GM12878 (cell line): Measurements from ENCODE around the gene CCRL2. TPM values are rescaled to one million over a fixed set of nuclear protein-coding genes. Genes with fewer than 3 reads are reported as not detected.

ENCODE experiments used
- ATAC-seq: fragments of 200-7000 bp; cut with Tn5 transposase; 3 replicates; pipeline ENCODE4 v1.9.1; 2020; ENCODE audit warnings: mild to moderate bottlenecking, moderate library complexity
- BruUV-seq: library from RNA; stranded (reverse); fragments of 400-500 nt; replicated peaks from 2 replicates; lab custom pipeline; 2021; lab: Mats Ljungman, UMichigan
- CTCF ChIA-PET: fragments of 300-600 bp; sonication (Branson Sonifier 250); formaldehyde crosslinking; extraction: SDS; loops from one replicate; lab custom pipeline; 2021; ENCODE audit warnings: inconsistent platforms; lab: Yijun Ruan, JAX
- POLR2A ChIA-PET: fragments of 350-600 bp; formaldehyde crosslinking; extraction: SDS; loops from one replicate; lab custom pipeline; 2021; ENCODE audit warnings: inconsistent platforms; lab: Charles Lee
- RAD21 ChIA-PET: fragments of 300-600 bp; sonication (Branson Sonifier 250); formaldehyde crosslinking; loops from one replicate; lab custom pipeline; 2023; ENCODE audit warnings: antibody characterized with exemption; ENCODE audit not compliant: unreplicated experiment; lab: Charles Lee
- SMC1A ChIA-PET: fragments of 300-600 bp; sonication (Branson Sonifier 250); formaldehyde crosslinking; loops from one replicate; lab custom pipeline; 2023; ENCODE audit not compliant: unreplicated experiment, uncharacterized antibody; lab: Charles Lee
- DNase-seq: peaks from one replicate; pipeline ENCODE4 v3.0.0-alpha.2; 2011; ENCODE audit warnings: low read depth, low spot score
- FAIRE-seq: peaks from 3 replicates; lab custom pipeline; 2011; peaks lifted over from hg19 to GRCh38; lab: Jason Lieb, UNC
- H2AFZ ChIP-seq: 2 replicates; pipeline ENCODE4 v1.6.0; 2011; ENCODE audit warnings: low read depth, low read length, control low read depth; ENCODE audit not compliant: control insufficient read depth
- H3K27ac ChIP-seq: 2 replicates; pipeline ENCODE4 v1.5.1; 2011; ENCODE audit warnings: control low read depth; ENCODE audit not compliant: control insufficient read depth, insufficient read depth
- H3K27me3 ChIP-seq, 2 experiments: replicated peaks in 1 of 2; 2 replicates each; pipeline versions ENCODE4 v1.6.0 to v1.6.1; 2011; ENCODE audit warnings: low read length in 1 of 2; ENCODE audit not compliant: control insufficient read depth in 2 of 2, insufficient read depth in 2 of 2
- H3K36me3 ChIP-seq, 2 experiments: 2 replicates each; pipeline ENCODE4 v1.5.1; 2011; ENCODE audit warnings: low read length in 1 of 2; ENCODE audit not compliant: control insufficient read depth in 2 of 2, insufficient read depth in 2 of 2
- H3K4me1 ChIP-seq: 2 replicates; pipeline ENCODE4 v1.6.1; 2011; ENCODE audit warnings: mild to moderate bottlenecking, low read length, moderate library complexity, mixed read lengths; ENCODE audit not compliant: control insufficient read depth, insufficient read depth
- H3K4me2 ChIP-seq: 2 replicates; pipeline ENCODE4 v1.6.0; 2011; ENCODE audit warnings: control low read depth; ENCODE audit not compliant: control insufficient read depth, insufficient read depth
- H3K4me3 ChIP-seq: fragments of 200-600 bp; sonication (generic); 2 replicates; pipeline ENCODE4 v1.5.1; 2016
- H3K79me2 ChIP-seq: 2 replicates; pipeline ENCODE4 v1.6.0; 2011; ENCODE audit warnings: low read length; ENCODE audit not compliant: control insufficient read depth, insufficient read depth
- H3K9ac ChIP-seq: 2 replicates; pipeline ENCODE4 v1.8.0; 2011; ENCODE audit warnings: low read length, control low read depth, mixed read lengths; ENCODE audit not compliant: control insufficient read depth, insufficient read depth
- H3K9me3 ChIP-seq: replicated peaks from 3 replicates; pipeline ENCODE4 v1.5.1; 2011; ENCODE audit warnings: mild to moderate bottlenecking, low read length; ENCODE audit not compliant: control insufficient read depth, insufficient read depth
- H4K20me1 ChIP-seq: 2 replicates; pipeline ENCODE4 v1.6.0; 2011; ENCODE audit not compliant: control insufficient read depth, insufficient read depth
- ASH2L ChIP-seq: fragments of 300-600, 200-600 bp; sonication (generic); IDR thresholded peaks from 2 replicates; pipeline ENCODE4 v1.6.1; 2017; ENCODE audit warnings: low read depth, mild to moderate bottlenecking, borderline replicate concordance
- BCL3 ChIP-seq: IDR thresholded peaks from 2 replicates; pipeline ENCODE4 v1.6.1; 2011; ENCODE audit warnings: borderline replicate concordance, low read depth, mild to moderate bottlenecking, moderate library complexity, low read length; ENCODE audit not compliant: insufficient read depth, poor library complexity, severe bottlenecking
- BHLHE40 ChIP-seq, 2 experiments: fragments of 450-650 bp in 1 of 2; IDR thresholded peaks; 2 replicates each; pipeline ENCODE4 v1.6.1; 2011 to 2017; ENCODE audit warnings: low read depth in 2 of 2, borderline replicate concordance in 1 of 2, improper control_type of control experiment in 1 of 2, low read length in 1 of 2, mild to moderate bottlenecking in 1 of 2
- BMI1 ChIP-seq: fragments of 450-650 bp; IDR thresholded peaks from 2 replicates; pipeline ENCODE4 v1.6.1; 2016; ENCODE audit warnings: mild to moderate bottlenecking, moderate library complexity, borderline replicate concordance
- CHD2 ChIP-seq: IDR thresholded peaks from 2 replicates; pipeline ENCODE4 v1.6.1; 2011; ENCODE audit warnings: low read depth, low read length, improper control_type of control experiment, borderline replicate concordance
- EGR1 ChIP-seq, 2 experiments: IDR thresholded peaks; 1 replicate in 1 of 2; 2 replicates in 1 of 2; pipeline ENCODE4 v1.6.1; 2011 to 2012; ENCODE audit warnings: low read depth in 2 of 2, low read length in 2 of 2, borderline replicate concordance in 1 of 2, mild to moderate bottlenecking in 1 of 2, moderate library complexity in 1 of 2
- HCFC1 ChIP-seq: fragments of 150-350 bp; IDR thresholded peaks from 2 replicates; pipeline ENCODE4 v1.6.1; 2014; ENCODE audit warnings: low read length
- HSF1 ChIP-seq: fragments of 150-350 bp; IDR thresholded peaks from 2 replicates; pipeline ENCODE4 v1.6.1; 2014; ENCODE audit warnings: mild to moderate bottlenecking, low read depth, low read length
- MAX ChIP-seq: IDR thresholded peaks from 2 replicates; pipeline ENCODE4 v1.6.1; 2012; ENCODE audit warnings: low read depth, low read length, improper control_type of control experiment
- POU2F2 ChIP-seq: IDR thresholded peaks from 3 replicates; pipeline ENCODE4 v1.6.1; 2011; ENCODE audit warnings: low read depth, mild to moderate bottlenecking, low read length, borderline replicate concordance
- SUZ12 ChIP-seq: fragments of 200-600 bp; sonication (generic); IDR thresholded peaks from one replicate; pipeline ENCODE4 v1.6.1; 2018; ENCODE audit warnings: antibody characterized with exemption, mild to moderate bottlenecking; ENCODE audit not compliant: unreplicated experiment
- ZNF217 ChIP-seq: fragments of 450-650 bp; IDR thresholded peaks from 2 replicates; pipeline ENCODE4 v1.6.1; 2017; ENCODE audit warnings: antibody characterized with exemption, mild to moderate bottlenecking
- ZZZ3 ChIP-seq: IDR thresholded peaks from 2 replicates; pipeline ENCODE4 v1.6.1; 2011; ENCODE audit warnings: low read depth; ENCODE audit not compliant: control insufficient read depth, insufficient read length
- WGBS: methylation state at CpG from one replicate; pipeline ENCODE4 v1.1.6; 2016; ENCODE audit warnings: low lambda C conversion rate; ENCODE audit not compliant: insufficient replicate concordance, insufficient coverage; ENCODE audit errors: missing lambda C conversion rate; 5-methylcytosine and 5-hydroxymethylcytosine counted together
- in situ Hi-C: fragments of 300-500 bp; cut with MboI; formaldehyde crosslinking; loops from 9 replicates; pipeline ENCODE4 v1.14.3; 2018; ENCODE audit warnings: mixed read lengths
- intact Hi-C: fragments of 100-400 bp; cut with micrococcal nuclease; formaldehyde crosslinking; loops from one replicate; pipeline ENCODE4 v1.14.2; 2022; ENCODE audit not compliant: unreplicated experiment
- polyA plus RNA-seq, 11 experiments: library from polyadenylated mRNA; depleted of rRNA in 4 of 11; unstranded in 6 of 11; stranded (reverse) in 5 of 11; fragments of >200 nt; fragmentation: Nextera tagmentation in 4 of 11; fragmentation: Illumina TruSeq in 1 of 11; extraction: Ambion mirVana in 4 of 11; extraction: Trizol in 1 of 11; gene quantifications; 1 replicate in 1 of 11; 2 replicates in 10 of 11; pipeline versions ENCODE4 v1.2.1 to v1.2.3, GENCODE V29; 2011 to 2016; ENCODE audit warnings: inconsistent platforms in 2 of 11, missing spikeins in 2 of 11, low read depth in 1 of 11
- total RNA-seq, 4 experiments: library from RNA; depleted of rRNA in 3 of 4; stranded (reverse); fragments of >200 nt in 3 of 4; fragmentation: Illumina TruSeq in 1 of 4; extraction: Trizol in 1 of 4; gene quantifications; 2 replicates each; pipeline versions ENCODE4 v1.2.1 to v1.2.3, GENCODE V29; 2013 to 2021

The CCRL2 gene
- total and polyA plus RNA-seq, 10 of the 15 experiments (the other 5 are each of a cell fraction or from before 2014, with no cell fraction given) = 0.04 to 2.5 (median 1.8) TPM

GRCh38 chr3:46433841-46434240, 26.8 kb downstream of the CCRL2 start:
- CTCF ChIA-PET = no interaction called here

GRCh38 chr3:46435081-46435726, 28.1 kb downstream of the CCRL2 start:
- in situ Hi-C loops = no loop called here
- BruUV-seq = no TSS peak
- FAIRE-seq = no peak
- TF ChIP-seq BMI1 (no peak), ASH2L (no peak), POU2F2 (no peak), HCFC1 (no peak), BHLHE40 (IDR thresholded peaks at IDR 0.05; ENCODE audit: borderline replicate concordance in 1 of 2, low read depth in 2 of 2, low read length in 1 of 2) (no peak), SUZ12 (no peak), BCL3 (no peak), HSF1 (no peak), CHD2 (no peak), ZZZ3 (no peak), EGR1 (IDR thresholded peaks at IDR 0.05; ENCODE audit: borderline replicate concordance in 1 of 2, low read depth in 2 of 2, low read length in 2 of 2) (no peak), ZNF217 (no peak)

More at GRCh38 chr3:46433841-46434240, 26.8 kb downstream of the CCRL2 start:
- ChIA-PET POLR2A (no interaction called here), SMC1A (no interaction called here), RAD21 (no interaction called here)
- H3K36me3 ChIP-seq = no peaks in the 10 kb centered on the region
- H3K9ac ChIP-seq = no peak overlapping the region
- no peaks in the 10 kb centered on the region; the same call in 2 of the 3 replicates for H3K9me3 ChIP-seq
- H3K4me3 ChIP-seq = no peak overlapping the region
- H2AFZ ChIP-seq = no peak overlapping the region
- FAIRE-seq (no peak), ATAC-seq (no peak), DNase-seq (no peak)
- no peaks in the 10 kb centered on the region for H3K4me1 ChIP-seq
- in situ Hi-C loops = no loop called here
- no peaks in the 10 kb centered on the region for H3K79me2 ChIP-seq
- TF ChIP-seq MAX = no peak
- H3K27ac ChIP-seq = no peak overlapping the region
- H3K4me2 ChIP-seq = no peak overlapping the region
- BruUV-seq = no TSS peak
- no peaks in the 10 kb centered on the region for H4K20me1 ChIP-seq
- intact Hi-C loops = no loop called here
- WGBS = 47% methylated on average over 1 of the region's 1 CpG
- H3K27me3 ChIP-seq = no peaks in the 10 kb centered on the region; a peak in 1 of 4 replicates

More at GRCh38 chr3:46435081-46435726, 28.1 kb downstream of the CCRL2 start:
- Histone ChIP-seq H3K4me3 (no peak overlapping the region), H3K4me1 (no peaks in the 10 kb centered on the region), H3K79me2 (no peaks in the 10 kb centered on the region), H3K9ac (no peak overlapping the region), H3K4me2 (no peak overlapping the region), H3K9me3 (no peaks in the 10 kb centered on the region; the same call in 2 of the 3 replicates), H3K27ac (no peak overlapping the region), H3K27me3 (no peaks in the 10 kb centered on the region; a peak in 1 of 4 replicates), H2AFZ (no peak overlapping the region), H4K20me1 (no peaks in the 10 kb centered on the region), H3K36me3 (no peaks in the 10 kb centered on the region)
- intact Hi-C loops = no loop called here
- DNase-seq (no peak), ATAC-seq (no peak)
- ChIA-PET SMC1A (interaction anchor here (0.6 kb wide), 1 partner anchor 18 kb away, joined by 3 read pairs; no protein-coding TSS in a partner anchor), RAD21 (no interaction called here), CTCF (interaction anchor here (0.6 to 1.0 kb wide), 3 partner anchors 29 to 1267 kb away, joined by 3 to 4 read pairs (median 3); no protein-coding TSS in a partner anchor), POLR2A (no interaction called here)
- 37% methylated on average over 3 of the region's 3 CpGs for WGBS
